NAMALWA (cell line): Measurements from ENCODE around the gene NKAIN4.
A peak's percentile ranks its signal among the peaks of the same experiment; 100 is the strongest.

Source experiments
- DNase-seq: peaks from one replicate; pipeline ENCODE4 v3.0.0-alpha.2; 2015; ENCODE audit warnings: low spot score

The NKAIN4 gene

GRCh38 chr20:63254232-63254605, at the start of gene NKAIN4:
TSS of gene NKAIN4 (minus strand) at chr20:63254463. CDS start at chr20:63254450, 13 bp downstream.
- no peak for DNase-seq

DNA sequence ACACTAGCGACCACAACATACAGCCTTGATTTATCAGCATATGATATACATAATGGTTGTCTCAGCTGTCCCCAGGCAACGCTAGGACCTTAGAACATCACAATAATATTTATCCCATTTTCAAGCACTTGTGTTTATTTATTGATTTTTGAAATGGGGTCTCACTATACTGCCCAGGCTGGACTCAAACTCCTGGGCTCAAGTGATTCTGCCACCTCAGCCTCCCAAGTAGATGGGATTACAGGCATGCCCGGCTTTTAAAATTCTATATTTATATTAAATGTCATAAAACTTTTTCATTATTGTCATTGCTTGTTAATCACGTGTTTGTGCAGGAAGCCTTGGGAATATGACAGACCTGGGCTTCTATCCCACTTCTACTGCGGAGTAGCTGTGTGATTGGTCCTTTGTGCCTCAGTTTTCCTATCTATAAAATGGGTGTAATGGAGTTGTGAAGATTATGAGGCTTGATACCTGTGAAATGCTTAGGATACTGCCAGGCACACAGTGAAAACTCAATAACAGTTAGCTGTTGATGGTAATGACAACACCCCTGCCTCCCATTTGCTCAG, 48.9 kb upstream of the NKAIN4 start:
- DNase-seq = no peak

DNA sequence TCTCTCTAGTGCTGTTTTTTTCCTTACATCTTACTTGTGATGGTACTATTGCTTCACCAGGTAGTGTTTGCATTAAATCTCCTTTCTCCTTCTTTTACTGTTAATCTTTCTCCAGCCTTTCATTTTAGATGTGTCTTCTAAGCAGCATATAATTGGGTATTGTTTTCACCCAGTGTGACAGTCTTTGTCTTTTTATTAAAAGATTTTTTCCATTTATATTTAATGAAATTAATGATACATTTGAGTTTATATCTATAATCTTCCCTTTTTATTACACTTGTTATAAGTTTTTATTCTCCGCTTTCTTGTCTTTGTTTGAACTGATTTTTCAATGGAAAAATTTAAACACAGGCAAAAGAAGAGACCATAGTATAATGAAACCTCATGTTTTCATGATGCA, 47.4 kb upstream of the NKAIN4 start:
- DNase-seq = no peak

DNA sequence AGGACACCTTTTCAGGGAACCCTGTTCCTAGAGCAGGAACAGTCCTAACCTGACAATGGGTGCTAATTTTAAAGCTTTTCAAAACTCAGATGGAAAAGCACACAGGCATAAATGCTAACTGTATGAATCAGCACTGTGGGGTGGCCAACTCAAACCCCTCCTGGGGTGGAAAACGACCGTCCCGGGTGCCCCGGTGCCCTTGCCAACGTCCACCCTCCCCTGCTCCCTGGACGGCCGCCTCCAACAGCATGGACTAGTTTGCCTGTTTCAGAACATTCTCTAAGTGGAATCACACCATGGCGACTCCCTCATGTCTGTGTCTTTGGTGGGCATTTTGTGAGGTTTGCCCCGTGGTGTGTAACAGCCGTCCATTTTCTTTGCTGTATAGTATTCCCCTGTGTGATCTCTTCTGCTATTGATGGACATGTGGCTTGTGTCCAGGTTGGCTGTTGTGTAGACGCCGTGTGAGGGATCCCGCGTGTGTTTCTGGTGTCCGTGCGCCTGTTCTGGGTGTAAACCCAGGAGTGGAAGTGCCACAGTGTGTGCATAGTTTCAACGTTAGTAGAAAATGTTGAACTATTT, 44.6 kb upstream of the NKAIN4 start:
- no peak for DNase-seq

DNA sequence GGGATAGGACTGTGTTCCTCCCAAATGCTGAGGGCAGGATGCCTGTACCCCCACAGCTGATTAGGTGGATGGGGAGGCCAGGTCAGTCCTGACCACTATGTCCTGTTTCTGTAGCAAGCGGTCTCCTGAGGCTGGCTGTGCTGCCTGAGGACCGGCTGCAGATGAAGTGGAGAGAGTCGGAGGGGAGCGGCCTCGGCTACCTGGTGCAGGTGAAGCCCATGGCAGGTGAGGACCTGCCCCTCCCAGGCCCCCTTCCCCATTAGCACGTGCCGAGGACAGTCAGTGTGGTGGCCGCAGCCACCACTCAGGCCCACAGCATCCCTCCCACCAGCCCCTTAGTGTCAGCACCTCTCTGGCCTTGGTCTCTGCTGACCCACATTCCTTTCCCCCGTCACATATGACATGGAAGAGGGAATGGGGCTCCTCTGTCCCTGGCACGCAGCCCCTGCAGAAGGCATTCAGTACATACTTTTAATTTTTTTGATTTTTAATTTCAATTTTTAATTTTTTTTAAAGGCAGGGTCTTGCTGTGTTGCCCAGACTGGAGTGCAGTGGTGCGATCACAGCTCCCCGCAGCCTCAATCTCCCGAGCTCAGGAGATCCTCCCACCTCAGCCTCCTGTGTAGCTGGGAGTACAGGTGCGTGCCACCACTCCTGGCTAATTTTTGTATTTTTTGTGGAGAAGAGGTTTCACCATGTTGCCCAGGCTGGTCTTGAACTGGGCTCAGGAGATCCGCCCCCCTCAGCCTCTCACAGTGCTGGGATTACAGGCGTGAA, 43.7 kb upstream of the NKAIN4 start:
- DNase-seq = no peak

DNA sequence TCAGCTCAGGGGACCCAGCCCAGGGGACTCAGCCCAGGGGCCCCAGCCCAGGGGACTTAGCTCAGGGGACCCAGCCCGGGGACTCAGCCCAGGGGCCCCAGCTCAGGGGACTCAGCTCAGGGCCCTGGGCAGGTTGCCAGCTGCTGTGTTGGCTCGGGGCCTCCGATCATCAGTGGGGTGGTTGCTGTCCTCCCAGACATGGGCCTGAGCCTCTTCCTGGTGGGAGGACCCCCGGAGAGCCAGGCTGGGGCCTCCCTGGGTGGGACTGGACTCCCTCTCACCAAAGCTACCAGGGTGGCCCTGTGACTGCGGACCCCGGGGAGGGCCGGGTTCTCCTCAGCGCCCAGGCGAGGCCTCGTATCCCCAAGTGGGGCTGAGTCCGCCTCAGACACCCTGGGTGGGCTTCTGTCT, 43.1 kb upstream of the NKAIN4 start:
- no peak for DNase-seq

DNA sequence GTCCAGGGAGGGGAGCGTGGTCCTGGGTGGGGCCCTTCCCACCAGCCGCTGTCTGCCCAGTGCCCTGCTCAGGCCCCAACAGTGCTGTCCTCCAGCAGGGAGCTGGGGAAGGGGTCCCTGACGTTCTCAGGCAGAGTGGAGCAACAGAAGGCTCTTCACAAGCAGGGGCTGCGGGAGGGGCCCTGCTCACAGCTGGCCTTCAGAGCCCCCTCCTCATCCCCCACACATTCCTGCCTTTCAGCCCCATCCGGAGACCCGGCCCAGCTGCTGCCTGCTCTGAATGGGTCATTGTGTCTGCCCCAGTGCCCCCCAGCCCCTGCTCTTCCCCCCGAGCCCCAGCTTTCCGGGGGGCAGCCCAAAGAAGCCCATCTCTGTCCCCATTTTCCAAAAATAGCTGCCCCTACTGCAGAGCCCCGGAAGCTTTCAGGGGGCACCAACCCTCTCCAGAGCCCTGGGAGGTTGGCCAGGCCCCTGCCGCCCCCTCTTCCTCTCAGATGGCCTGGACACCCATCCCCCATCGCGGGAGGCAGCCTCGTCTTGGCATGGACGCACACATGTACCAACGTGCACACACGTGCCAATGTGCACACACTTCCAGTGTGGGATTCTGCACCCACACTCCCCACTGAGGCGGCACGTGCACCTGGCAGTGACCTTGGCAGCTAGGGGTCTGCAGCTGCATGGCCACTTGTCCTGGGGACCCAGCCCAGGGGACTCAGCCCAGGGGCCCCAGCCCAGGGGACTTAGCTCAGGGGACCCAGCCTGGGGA, 42.5 kb upstream of the NKAIN4 start:
- no peak for DNase-seq

DNA sequence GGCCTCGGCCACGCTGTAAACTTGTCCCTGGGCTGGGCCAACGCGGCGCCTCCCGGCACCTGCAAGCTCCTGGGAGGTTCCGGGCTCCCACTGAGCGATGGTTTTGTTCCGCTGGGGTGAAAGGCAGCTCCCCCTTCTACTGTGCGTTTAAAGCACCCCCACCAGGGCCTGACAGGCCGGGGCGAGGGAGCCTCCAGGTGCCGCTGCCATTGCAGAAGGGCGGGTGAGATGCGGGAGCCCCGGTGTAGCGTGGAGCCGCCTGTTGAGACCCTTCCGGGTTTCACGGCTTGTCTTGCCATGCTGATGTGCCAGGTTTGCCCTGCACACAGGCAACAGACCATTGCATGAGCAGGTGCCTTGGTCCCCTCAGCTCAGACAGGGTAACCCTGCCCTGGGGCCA, 41.6 kb upstream of the NKAIN4 start:
- no peak for DNase-seq

- no peak for DNase-seq
Measured at GRCh38 chr20:63295422-63295821, 41.2 kb upstream of the NKAIN4 start.

- DNase-seq = no peak
Measured at GRCh38 chr20:63295018-63295417, 40.8 kb upstream of the NKAIN4 start.

DNA sequence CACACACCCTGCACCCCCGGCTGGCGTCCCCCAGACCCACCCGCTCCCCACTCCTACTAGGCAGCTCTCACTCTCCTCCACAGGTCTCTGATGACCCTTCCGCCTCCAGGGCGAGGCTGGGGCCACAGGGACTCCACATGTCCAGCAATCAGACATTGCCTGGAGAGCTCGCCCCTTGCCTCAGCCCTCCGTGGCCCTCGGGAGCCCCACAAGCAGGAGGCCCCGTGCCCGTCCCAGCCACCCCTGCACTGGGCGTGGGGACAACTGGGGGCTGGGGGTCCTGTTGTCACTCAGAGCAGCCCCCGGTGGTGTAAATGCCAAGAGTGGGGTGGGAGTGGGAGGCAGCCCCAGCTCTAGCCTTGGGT, 40.3 kb upstream of the NKAIN4 start:
- DNase-seq = no peak

- DNase-seq = no peak
Measured at GRCh38 chr20:63293871-63294535, 39.7 kb upstream of the NKAIN4 start.

GRCh38 chr20:63293456-63293855, 39.2 kb upstream of the NKAIN4 start:
- DNase-seq = no peak

GRCh38 chr20:63292904-63293303, 38.6 kb upstream of the NKAIN4 start, which contains the start of gene COL20A1:
TSS of gene COL20A1 (plus strand) at chr20:63293186. CDS start at chr20:63295108, 1,922 bp downstream.
- DNase-seq = no peak

DNA sequence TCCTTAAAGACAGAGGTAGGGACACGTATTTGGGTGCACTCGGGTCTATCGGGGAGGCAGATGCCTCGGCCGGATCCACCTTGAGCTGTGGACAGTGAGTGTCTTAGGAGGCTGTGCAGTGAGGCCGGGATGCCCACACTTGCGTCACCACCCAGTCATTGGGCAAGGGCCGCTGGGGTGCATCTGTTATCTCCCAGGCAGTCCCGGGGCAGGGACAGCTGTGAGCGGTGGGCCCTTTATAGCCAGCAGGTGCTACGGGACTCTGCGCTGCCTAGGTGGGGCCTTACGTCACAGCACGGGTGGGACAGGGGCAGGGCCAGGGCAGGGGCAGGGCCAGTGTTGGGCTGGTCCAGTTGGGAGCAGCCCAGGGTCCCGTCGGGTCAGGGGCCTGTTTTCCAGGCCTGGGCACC, 38.0 kb upstream of the NKAIN4 start:
- DNase-seq = no peak

GRCh38 chr20:63291811-63292210, 37.5 kb upstream of the NKAIN4 start:
- no peak for DNase-seq

DNA sequence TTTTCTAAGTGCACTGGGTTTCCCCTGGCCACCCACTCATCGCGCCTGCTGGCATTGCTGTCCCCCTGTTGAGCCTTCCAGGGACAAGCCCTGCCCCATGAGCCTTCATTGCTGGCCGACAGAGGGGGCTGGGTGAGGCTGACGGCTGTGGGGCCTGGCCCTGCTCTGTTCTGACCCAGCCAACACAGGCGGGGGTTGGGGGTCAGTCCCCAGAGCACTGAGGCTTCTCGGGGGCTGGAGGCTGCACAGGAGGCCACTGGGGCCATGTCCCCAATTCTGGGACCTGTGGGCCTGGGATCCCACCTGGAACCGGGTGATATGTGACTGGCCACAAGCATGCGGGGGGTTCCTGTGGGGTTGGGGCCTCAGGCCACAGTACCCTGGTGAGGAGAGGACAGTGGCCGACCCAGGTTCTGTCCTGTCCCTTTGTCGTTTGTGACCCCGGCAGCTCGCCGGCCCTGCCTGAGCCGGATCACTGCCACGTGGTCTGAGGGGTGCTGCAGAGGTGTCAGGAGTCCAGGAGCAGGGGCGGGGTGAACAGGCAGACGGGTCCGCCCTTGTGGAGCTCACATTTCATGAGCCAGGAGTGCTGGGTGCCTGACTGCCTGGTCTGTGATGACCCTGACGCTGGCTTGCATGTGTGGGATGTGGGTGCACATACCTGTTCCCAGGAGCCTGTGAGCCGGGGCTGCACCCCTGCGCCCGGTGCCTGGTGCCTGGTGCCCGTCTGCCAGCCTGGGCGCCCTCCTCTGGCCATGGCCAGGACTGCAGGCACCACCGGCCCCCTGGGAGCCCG, 36.6 kb upstream of the NKAIN4 start:
- peak; percentile 63 for DNase-seq

DNA sequence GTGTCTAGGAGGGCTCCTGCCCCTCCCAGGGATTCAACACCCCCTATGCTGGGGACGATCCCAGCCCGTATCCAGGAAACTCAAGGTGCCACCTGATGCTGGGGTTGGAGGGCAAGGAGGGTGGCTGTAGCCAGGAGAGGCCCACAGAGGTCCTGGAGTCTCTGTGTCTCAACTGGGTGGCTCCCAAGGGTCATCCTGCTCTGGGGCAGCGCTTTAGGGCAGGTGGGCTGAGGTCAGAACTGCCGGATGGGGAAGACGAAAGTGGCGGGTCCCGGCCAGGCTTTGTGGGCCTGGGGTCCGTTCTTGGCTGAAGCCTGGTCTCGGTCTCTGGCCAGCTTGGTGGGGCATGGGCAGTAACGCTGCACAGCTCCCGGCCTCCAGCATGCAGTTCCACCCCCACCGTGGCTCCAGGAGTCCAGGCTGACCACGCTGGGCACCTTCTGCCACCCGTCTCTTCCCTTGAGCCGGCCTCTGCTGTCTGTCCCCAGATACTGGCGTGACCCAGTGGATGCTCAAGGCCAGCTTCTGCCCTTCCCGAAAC, 35.9 kb upstream of the NKAIN4 start:
- no peak for DNase-seq

GRCh38 chr20:63289311-63290135, 35.3 kb upstream of the NKAIN4 start:
- DNase-seq = no peak

GRCh38 chr20:63288581-63289251, 34.5 kb upstream of the NKAIN4 start:
- DNase-seq = no peak
